Activated naive CD4-positive, alpha-beta T cell treated with anti-CD3 and anti-CD28 coated beads, Interleukin-2, amount 50 U/mL, for 16 hours (primary cell): ENCODE results near the gene GSTT2.

Experiments used
- DNase-seq: peaks from one replicate; pipeline ENCODE4 v3.0.0-alpha.2; 2020

The GSTT2 gene

GRCh38 chr22:24009227-24010017 is 29.5 kb downstream of the GSTT2 start:
- DNase-seq, result no peak

GRCh38 chr22:24010018-24010391 is 30.1 kb downstream of the GSTT2 start:
- no peak for DNase-seq

GRCh38 chr22:24011735-24012068 is 31.8 kb downstream of the GSTT2 start:
- no peak for DNase-seq

- no peak for DNase-seq
Observed at GRCh38 chr22:24016156-24016555, 36.2 kb downstream of the GSTT2 start.

- DNase-seq, result no peak
Observed at GRCh38 chr22:24021304-24021703, 41.4 kb downstream of the GSTT2 start.

- no peak for DNase-seq
Observed at GRCh38 chr22:24023204-24023789, 43.4 kb downstream of the GSTT2 start.

- no peak for DNase-seq
Observed at GRCh38 chr22:24024354-24024753, 44.4 kb downstream of the GSTT2 start.

GRCh38 chr22:24025475-24025874 is 45.5 kb downstream of the GSTT2 start:
- DNase-seq, result no peak

- no peak for DNase-seq
Observed at GRCh38 chr22:24026056-24026455, 46.1 kb downstream of the GSTT2 start.

GRCh38 chr22:24026733-24027132 is 46.8 kb downstream of the GSTT2 start:
- DNase-seq, result no peak

GRCh38 chr22:24027389-24027975 is 47.5 kb downstream of the GSTT2 start:
- no peak for DNase-seq

GRCh38 chr22:24027991-24028390 is 48.1 kb downstream of the GSTT2 start:
- DNase-seq, result no peak

GRCh38 chr22:24028533-24028932 is 48.6 kb downstream of the GSTT2 start:
- DNase-seq, result no peak

GRCh38 chr22:24029304-24029703 is 49.4 kb downstream of the GSTT2 start:
- no peak for DNase-seq

GRCh38 chr22:24030186-24030702 is 50.3 kb downstream of the GSTT2 start:
- DNase-seq, result no peak
